ENCODE results near the gene PDZD2.

PDZD2 gene

DNA sequence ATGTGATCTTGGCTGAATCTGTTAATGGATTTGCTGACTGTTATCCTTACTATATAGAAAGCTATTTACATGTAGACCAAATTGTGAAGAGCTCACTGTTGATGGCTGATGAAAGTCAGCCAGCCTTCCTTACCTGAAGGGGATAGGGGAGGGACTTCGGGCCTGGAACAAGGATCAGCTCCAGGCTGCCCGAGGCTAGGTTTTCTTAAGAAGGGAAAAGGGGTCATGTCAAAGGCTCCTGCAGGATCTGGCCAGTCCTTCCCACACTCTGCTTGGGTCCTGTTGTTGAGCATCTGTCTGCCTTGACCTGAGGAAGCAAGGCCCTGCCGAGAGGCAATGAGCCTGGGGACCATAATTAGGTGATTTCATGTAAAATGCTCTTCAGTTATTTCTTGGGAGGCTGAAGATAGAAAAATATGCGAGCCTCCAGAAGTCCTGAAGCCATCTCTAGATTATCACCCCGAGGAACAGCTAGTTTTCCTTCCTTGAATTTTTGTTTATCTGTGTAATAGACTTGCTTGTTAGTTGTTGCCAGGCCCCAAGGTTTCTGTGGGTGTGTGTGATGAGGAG lies 261.4 kb downstream of the PDZD2 start:
- Histone ChIP-seq H3K79me2 (ENCODE audit: control insufficient read depth, low read length) (no peaks in the 10 kb centered on the region), H3K27ac (ENCODE audit: low read depth, low read length) (no peak overlapping the region), H3K9me3 (ENCODE audit: control insufficient read depth, insufficient read depth, low read length) (no peaks in the 10 kb centered on the region), H4K20me1 (ENCODE audit: control insufficient read depth, insufficient read depth, low read depth, low read length) (no peaks in the 10 kb centered on the region), H3F3A (ENCODE audit: control insufficient read depth, insufficient read depth) (no peaks in the 10 kb centered on the region), H3K27me3 (ENCODE audit: control insufficient read depth, low read length) (peaks cover 5% of the 10 kb centered on the region; the same call in 1 of the 2 replicates), H3K36me3 (ENCODE audit: control insufficient read depth, low read length) (no peaks in the 10 kb centered on the region), H3K4me3 (ENCODE audit: low read length) (no peak overlapping the region), H3K4me1 (ENCODE audit: control insufficient read depth, low read length) (no peaks in the 10 kb centered on the region), H3K9me2 (replicated peaks; ENCODE audit: control insufficient read depth, low read length) (no peaks in the 10 kb centered on the region), H3K4me2 (ENCODE audit: low read length) (no peak overlapping the region)
- TF ChIP-seq EZH2phosphoT487 (IDR thresholded peaks at IDR 0.05; ENCODE audit: borderline replicate concordance, low read length), result no peak
- TF ChIP-seq, protein P1, sequence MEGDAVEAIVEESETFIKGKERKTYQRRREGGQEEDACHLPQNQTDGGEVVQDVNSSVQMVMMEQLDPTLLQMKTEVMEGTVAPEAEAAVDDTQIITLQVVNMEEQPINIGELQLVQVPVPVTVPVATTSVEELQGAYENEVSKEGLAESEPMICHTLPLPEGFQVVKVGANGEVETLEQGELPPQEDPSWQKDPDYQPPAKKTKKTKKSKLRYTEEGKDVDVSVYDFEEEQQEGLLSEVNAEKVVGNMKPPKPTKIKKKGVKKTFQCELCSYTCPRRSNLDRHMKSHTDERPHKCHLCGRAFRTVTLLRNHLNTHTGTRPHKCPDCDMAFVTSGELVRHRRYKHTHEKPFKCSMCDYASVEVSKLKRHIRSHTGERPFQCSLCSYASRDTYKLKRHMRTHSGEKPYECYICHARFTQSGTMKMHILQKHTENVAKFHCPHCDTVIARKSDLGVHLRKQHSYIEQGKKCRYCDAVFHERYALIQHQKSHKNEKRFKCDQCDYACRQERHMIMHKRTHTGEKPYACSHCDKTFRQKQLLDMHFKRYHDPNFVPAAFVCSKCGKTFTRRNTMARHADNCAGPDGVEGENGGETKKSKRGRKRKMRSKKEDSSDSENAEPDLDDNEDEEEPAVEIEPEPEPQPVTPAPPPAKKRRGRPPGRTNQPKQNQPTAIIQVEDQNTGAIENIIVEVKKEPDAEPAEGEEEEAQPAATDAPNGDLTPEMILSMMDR (IDR thresholded peaks at IDR 0.05; ENCODE audit: low read depth, low read length, poor library complexity, severe bottlenecking), result no peak

DNA sequence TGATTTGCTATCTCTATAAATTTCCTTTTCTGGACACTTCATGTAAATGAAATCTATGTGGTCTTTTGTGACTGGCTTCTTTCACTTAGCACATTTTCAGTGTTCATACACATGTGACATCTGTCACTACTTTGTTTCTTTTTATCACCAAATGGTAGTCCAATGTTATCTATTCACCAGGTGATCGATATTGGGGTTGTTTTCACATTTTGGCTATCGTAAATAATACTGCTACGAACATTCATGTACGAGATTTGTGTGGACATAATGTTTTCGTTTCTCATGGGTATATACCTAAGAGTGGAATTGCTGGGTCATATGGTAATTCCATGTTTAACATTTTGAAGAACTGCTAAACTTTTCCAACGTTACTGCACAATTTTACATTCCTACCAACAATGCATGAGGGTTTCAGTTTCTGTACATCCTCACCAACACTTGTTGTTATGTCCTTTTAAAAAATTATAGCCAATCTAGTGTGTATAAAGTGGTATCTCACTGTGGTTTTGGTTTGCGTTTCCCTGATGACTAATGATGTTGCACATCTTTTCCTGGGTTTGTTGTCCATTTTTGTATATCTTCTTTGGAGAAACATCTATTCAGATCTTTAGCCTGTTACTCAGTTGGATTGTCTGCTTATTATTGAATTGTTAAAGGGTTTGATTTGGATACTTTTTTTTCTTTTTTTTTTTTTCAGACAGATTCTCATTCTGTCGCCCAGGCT lies 263.0 kb downstream of the PDZD2 start:
- no peak for TF ChIP-seq EZH2phosphoT487 (IDR thresholded peaks at IDR 0.05; ENCODE audit: borderline replicate concordance, low read length)
- TF ChIP-seq, protein P1 (IDR thresholded peaks at IDR 0.05; ENCODE audit: low read depth, low read length, poor library complexity, severe bottlenecking), result no peak
- Histone ChIP-seq H3K4me3 (ENCODE audit: low read length) (no peak overlapping the region), H3K4me1 (ENCODE audit: control insufficient read depth, low read length) (no peaks in the 10 kb centered on the region), H4K20me1 (ENCODE audit: control insufficient read depth, insufficient read depth, low read depth, low read length) (no peaks in the 10 kb centered on the region), H3K4me2 (ENCODE audit: low read length) (no peak overlapping the region), H3F3A (ENCODE audit: control insufficient read depth, insufficient read depth) (no peaks in the 10 kb centered on the region), H3K27ac (ENCODE audit: low read depth, low read length) (no peak overlapping the region), H3K9me3 (ENCODE audit: control insufficient read depth, insufficient read depth, low read length) (no peaks in the 10 kb centered on the region), H3K9me2 (replicated peaks; ENCODE audit: control insufficient read depth, low read length) (no peaks in the 10 kb centered on the region), H3K79me2 (ENCODE audit: control insufficient read depth, low read length) (no peaks in the 10 kb centered on the region), H3K36me3 (ENCODE audit: control insufficient read depth, low read length) (no peaks in the 10 kb centered on the region), H3K27me3 (ENCODE audit: control insufficient read depth, low read length) (peaks cover 5% of the 10 kb centered on the region; the same call in 1 of the 2 replicates)

GRCh38 chr5:31908396-31908795 lies 269.5 kb downstream of the PDZD2 start:
- Histone ChIP-seq H4K20me1 (ENCODE audit: control insufficient read depth, insufficient read depth, low read depth, low read length) (no peaks in the 10 kb centered on the region), H3K9me3 (ENCODE audit: control insufficient read depth, insufficient read depth, low read length) (no peaks in the 10 kb centered on the region), H3K79me2 (ENCODE audit: control insufficient read depth, low read length) (no peaks in the 10 kb centered on the region), H3K4me1 (ENCODE audit: control insufficient read depth, low read length) (no peaks in the 10 kb centered on the region), H3K27ac (ENCODE audit: low read depth, low read length) (no peak overlapping the region), H3K27me3 (ENCODE audit: control insufficient read depth, low read length) (no peaks in the 10 kb centered on the region; the same call in none of the 2 replicates), H3K36me3 (ENCODE audit: control insufficient read depth, low read length) (no peaks in the 10 kb centered on the region), H3F3A (ENCODE audit: control insufficient read depth, insufficient read depth) (no peaks in the 10 kb centered on the region), H3K9me2 (replicated peaks; ENCODE audit: control insufficient read depth, low read length) (no peaks in the 10 kb centered on the region), H3K4me2 (ENCODE audit: low read length) (no peak overlapping the region), H3K4me3 (ENCODE audit: low read length) (no peak overlapping the region)
- no peak for TF ChIP-seq EZH2phosphoT487 (IDR thresholded peaks at IDR 0.05; ENCODE audit: borderline replicate concordance, low read length)
- TF ChIP-seq, protein P1 (IDR thresholded peaks at IDR 0.05; ENCODE audit: low read depth, low read length, poor library complexity, severe bottlenecking), result no peak

Measured in DOHH2 (cell line).